GM23248 (cell line): ENCODE measurements around the gene PDE4B. TPM values are rescaled to one million over a fixed set of nuclear protein-coding genes. Genes with fewer than 3 reads are reported as not detected.

ENCODE experiments used
- DNase-seq: peaks from one replicate; pipeline ENCODE4 v3.0.0-alpha.2; 2015
- H2AFZ ChIP-seq: fragments of 200-600 bp; sonication (generic); 2 replicates; pipeline ENCODE4 v1.6.1; 2016; ENCODE audit warnings: antibody characterized with exemption
- H3F3A ChIP-seq: fragments of 200-600 bp; sonication (generic); 2 replicates; pipeline ENCODE4 v1.6.1; 2016; ENCODE audit warnings: mild to moderate bottlenecking, antibody characterized with exemption, mixed run types; ENCODE audit not compliant: insufficient read depth
- H3K27ac ChIP-seq: fragments of 200-600 bp; sonication (generic); 2 replicates; pipeline ENCODE4 v1.5.1; 2016; ENCODE audit warnings: mild to moderate bottlenecking
- H3K27me3 ChIP-seq: fragments of 200-600 bp; sonication (generic); replicated peaks from 2 replicates; pipeline ENCODE4 v1.6.1; 2016; ENCODE audit warnings: mild to moderate bottlenecking; ENCODE audit not compliant: insufficient read depth
- H3K36me3 ChIP-seq: fragments of 200-600 bp; sonication (generic); 2 replicates; pipeline ENCODE4 v1.6.1; 2016; ENCODE audit warnings: low read depth, mild to moderate bottlenecking
- H3K4me1 ChIP-seq: fragments of 200-600 bp; sonication (generic); 2 replicates; pipeline ENCODE4 v1.6.1; 2016; ENCODE audit warnings: mild to moderate bottlenecking; ENCODE audit not compliant: insufficient read depth
- H3K4me2 ChIP-seq: fragments of 200-600 bp; sonication (generic); one replicate; pipeline ENCODE4 v1.6.1; 2016; ENCODE audit warnings: mild to moderate bottlenecking; ENCODE audit not compliant: unreplicated experiment
- H3K4me3 ChIP-seq: fragments of 200-600 bp; sonication (generic); 2 replicates; pipeline ENCODE4 v1.5.1; 2016; ENCODE audit warnings: mild to moderate bottlenecking
- H3K79me2 ChIP-seq: fragments of 200-600 bp; sonication (generic); 2 replicates; pipeline ENCODE4 v1.6.1; 2016; ENCODE audit warnings: mild to moderate bottlenecking; ENCODE audit not compliant: insufficient read depth
- H3K9ac ChIP-seq: fragments of 200-600 bp; sonication (generic); 2 replicates; pipeline ENCODE4 v1.6.1; 2016; ENCODE audit warnings: mild to moderate bottlenecking
- H3K9me2 ChIP-seq: fragments of 200-600 bp; sonication (generic); 2 replicates; pipeline ENCODE4 v1.6.1; 2016; ENCODE audit warnings: mixed run types, mild to moderate bottlenecking, moderate library complexity; ENCODE audit not compliant: insufficient read depth
- H3K9me3 ChIP-seq: fragments of 200-600 bp; sonication (generic); one replicate; pipeline ENCODE4 v1.6.1; 2017; ENCODE audit warnings: low read depth
- H4K20me1 ChIP-seq: fragments of 200-600 bp; sonication (generic); 2 replicates; pipeline ENCODE4 v1.6.0; 2016; ENCODE audit not compliant: insufficient read depth
- EZH2 ChIP-seq: fragments of 200-600 bp; sonication (generic); IDR thresholded peaks from 2 replicates; pipeline ENCODE4 v1.6.1; 2018; ENCODE audit warnings: antibody characterized with exemption, mild to moderate bottlenecking; ENCODE audit not compliant: insufficient read depth, poor library complexity, severe bottlenecking
- EZH2phosphoT487 ChIP-seq: fragments of 200-600 bp; sonication (generic); IDR thresholded peaks from 2 replicates; pipeline ENCODE4 v1.6.1; 2018; ENCODE audit warnings: antibody characterized with exemption, moderate library complexity, mild to moderate bottlenecking, low read depth; ENCODE audit not compliant: insufficient read depth
- WGBS, 2 experiments: methylation state at CpG; one replicate each; pipeline ENCODE4 v1.1.6; 2015 to 2017; ENCODE audit warnings: low lambda C conversion rate in 2 of 2, low coverage in 1 of 2; ENCODE audit errors: missing lambda C conversion rate in 2 of 2; 5-methylcytosine and 5-hydroxymethylcytosine counted together
- in situ Hi-C: fragments of 300-500 bp; cut with MboI; formaldehyde crosslinking; loops from 2 replicates; pipeline ENCODE4 v1.15.0; 2020
- polyA plus RNA-seq: library from polyadenylated mRNA; unstranded; fragments of >200 nt; fragmentation: Nextera tagmentation; extraction: Ambion mirVana; gene quantifications from 2 replicates; pipeline ENCODE4 v1.2.1, GENCODE V29; 2016
- total RNA-seq: library from RNA; depleted of rRNA; stranded (reverse); fragments of >200 nt; shearing (Covaris generic); gene quantifications from 2 replicates; pipeline ENCODE4 v1.2.3, GENCODE V29; 2014

PDE4B gene
- total and polyA plus RNA-seq, 2 experiments from 2014 or later, result 19.9 to 36.2 TPM

DNA sequence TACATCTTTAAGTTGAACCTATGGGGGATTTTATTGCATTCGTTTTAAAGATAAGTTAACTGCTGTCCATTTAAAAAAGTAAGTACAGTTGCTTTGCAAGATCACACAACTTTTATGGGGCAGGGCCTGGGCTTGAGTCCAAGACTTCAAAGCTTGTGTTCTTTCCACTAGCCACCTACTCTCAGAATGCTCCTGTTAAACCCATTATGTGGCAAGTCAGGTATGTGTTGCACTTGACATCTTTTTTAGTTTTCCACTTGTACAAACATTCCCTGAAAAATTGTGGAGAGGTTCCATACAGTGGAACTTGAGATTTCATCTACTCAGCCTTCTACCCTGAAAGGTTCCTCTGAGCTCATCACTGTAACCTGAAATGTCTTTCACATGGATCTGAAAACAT is 505.8 kb downstream of the PDE4B start:
- WGBS, 2 experiments, result 93 to 100% methylated on average over 1 of the region's 1 CpG
- in situ Hi-C loops, result no loop called here
- Histone ChIP-seq H3K9ac (no peak overlapping the region), H4K20me1 (no peaks in the 10 kb centered on the region), H3K27ac (no peak overlapping the region), H3K27me3 (no peaks in the 10 kb centered on the region), H3K9me3 (no peaks in the 10 kb centered on the region), H3K9me2 (no peaks in the 10 kb centered on the region), H3K4me2 (no peak overlapping the region), H3K79me2 (no peaks in the 10 kb centered on the region), H2AFZ (no peak overlapping the region), H3K36me3 (no peaks in the 10 kb centered on the region), H3K4me1 (peaks cover 29% of the 10 kb centered on the region), H3K4me3 (no peak overlapping the region), H3F3A (peaks cover 10% of the 10 kb centered on the region; the same call in 1 of the 2 replicates)
- no peak for TF ChIP-seq EZH2phosphoT487
- TF ChIP-seq EZH2, result no peak
- no peak for DNase-seq

DNA sequence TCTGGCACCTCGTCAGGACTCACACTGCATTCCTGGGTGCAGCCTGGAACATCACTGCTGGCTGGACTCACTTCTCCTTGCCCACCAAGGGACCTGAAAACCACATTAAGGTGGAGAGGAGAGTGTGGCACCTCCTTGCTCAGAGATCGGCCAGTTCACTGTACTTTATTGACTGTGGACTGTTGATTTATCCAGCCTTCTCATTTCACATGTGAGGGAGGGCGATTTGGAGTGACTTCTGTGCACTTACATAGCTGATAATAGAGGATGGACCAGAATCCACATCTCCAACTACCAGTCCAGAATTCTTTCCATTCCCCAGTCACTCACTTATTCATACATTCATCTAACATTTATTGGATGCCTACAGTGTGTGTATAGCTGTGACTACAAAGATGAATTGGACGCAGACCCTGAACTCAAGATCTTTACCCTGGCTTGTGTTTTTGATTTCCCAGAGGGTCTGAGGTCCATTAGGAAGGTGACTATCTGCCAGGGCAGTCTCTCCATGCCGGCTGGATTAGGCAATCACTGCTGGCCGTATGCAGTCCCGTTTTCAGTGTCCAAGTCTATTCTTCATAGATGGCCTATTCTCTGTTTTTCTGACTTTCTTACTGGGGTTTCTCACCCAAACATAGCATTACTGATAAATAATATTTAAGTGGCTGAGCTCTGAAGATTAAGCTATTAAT is 507.7 kb downstream of the PDE4B start:
- TF ChIP-seq EZH2, result no peak
- TF ChIP-seq EZH2phosphoT487, result no peak
- WGBS, 2 experiments, result 41 to 43% methylated on average over 7 of the region's 7 CpGs
- Histone ChIP-seq H3K9me2 (no peaks in the 10 kb centered on the region), H3K27ac (peak overlapping the region; percentile 56), H3K4me2 (peak overlapping the region; percentile 90), H3K79me2 (no peaks in the 10 kb centered on the region), H3K36me3 (no peaks in the 10 kb centered on the region), H2AFZ (peak overlapping the region; percentile 90), H3K9ac (peak overlapping the region; percentile 76), H3K4me3 (peak overlapping the region; percentile 67), H3K27me3 (no peaks in the 10 kb centered on the region), H3K4me1 (peaks cover 13% of the 10 kb centered on the region), H3K9me3 (no peaks in the 10 kb centered on the region), H3F3A (no peaks in the 10 kb centered on the region), H4K20me1 (no peaks in the 10 kb centered on the region)
- in situ Hi-C loops, result no loop called here
- DNase-seq, result peak; percentile 53

GRCh38 chr1:66300972-66301451 is 508.3 kb downstream of the PDE4B start:
- peaks cover 13% of the 10 kb centered on the region for H3K4me1 ChIP-seq
- no peaks in the 10 kb centered on the region for H3F3A ChIP-seq
- WGBS, 2 experiments, result 59 to 61% methylated on average over 4 of the region's 4 CpGs
- H3K9me3 ChIP-seq, result no peaks in the 10 kb centered on the region
- no peaks in the 10 kb centered on the region for H4K20me1 ChIP-seq
- in situ Hi-C loops, result no loop called here
- peak overlapping the region; percentile 76 for H3K9ac ChIP-seq
- peak overlapping the region; percentile 90 for H3K4me2 ChIP-seq
- H3K79me2 ChIP-seq, result no peaks in the 10 kb centered on the region
- H2AFZ ChIP-seq, result peak overlapping the region; percentile 90
- H3K27me3 ChIP-seq, result no peaks in the 10 kb centered on the region
- TF ChIP-seq EZH2 (no peak), EZH2phosphoT487 (no peak)
- H3K36me3 ChIP-seq, result no peaks in the 10 kb centered on the region
- peak; percentile 78 for DNase-seq
- no peaks in the 10 kb centered on the region for H3K9me2 ChIP-seq
- peak overlapping the region; percentile 56 for H3K27ac ChIP-seq
- H3K4me3 ChIP-seq, result peak overlapping the region; percentile 67

DNA sequence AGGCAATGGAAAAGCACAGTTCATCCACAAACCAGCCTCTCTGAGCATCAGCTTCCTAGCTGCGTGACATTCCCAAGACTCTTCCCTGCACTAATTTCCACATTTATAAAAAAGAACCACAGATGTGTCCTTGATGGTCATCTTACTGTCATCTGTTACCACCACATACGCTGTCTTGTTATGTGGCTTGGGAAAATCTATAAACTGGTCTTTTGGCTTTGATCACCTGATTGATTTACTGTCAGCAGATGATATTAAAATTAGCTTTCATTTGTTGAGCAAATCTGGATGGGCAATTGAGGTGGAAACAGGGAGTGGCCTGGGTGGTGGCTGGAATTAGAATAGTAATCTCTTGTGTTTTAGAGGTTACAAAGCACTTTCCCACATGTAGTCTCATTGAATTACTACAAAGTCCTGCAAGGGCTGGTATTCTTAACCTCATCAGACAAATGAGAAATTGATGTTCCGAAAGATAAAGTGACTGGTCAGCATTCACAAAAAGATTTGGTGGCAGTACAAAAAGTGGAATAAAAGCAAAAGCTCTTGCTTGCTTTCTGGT is 509.6 kb downstream of the PDE4B start:
- WGBS, 2 experiments, result 94 to 98% methylated on average over 3 of the region's 3 CpGs
- peak overlapping the region; percentile 90 for H2AFZ ChIP-seq
- no peak overlapping the region for H3K4me2 ChIP-seq

More for the DNA sequence above, 509.6 kb downstream of the PDE4B start:
- Histone ChIP-seq H3K79me2 (no peaks in the 10 kb centered on the region), H3K9ac (no peak overlapping the region), H3K9me2 (no peaks in the 10 kb centered on the region), H3K4me3 (no peak overlapping the region), H4K20me1 (no peaks in the 10 kb centered on the region), H3K27me3 (no peaks in the 10 kb centered on the region), H3K9me3 (no peaks in the 10 kb centered on the region), H3K36me3 (no peaks in the 10 kb centered on the region), H3F3A (no peaks in the 10 kb centered on the region), H3K27ac (no peak overlapping the region), H3K4me1 (peaks cover 13% of the 10 kb centered on the region)
- TF ChIP-seq EZH2phosphoT487 (no peak), EZH2 (no peak)
- in situ Hi-C loops, result no loop called here
- no peak for DNase-seq
